Effector memory CD4-positive, alpha-beta T cell (primary cell): Measurements from ENCODE around the gene PRDM8.
A peak's percentile ranks its signal among the peaks of the same experiment; 100 is the strongest.

Experiments used
- DNase-seq, 3 donors: peaks; one replicate each; pipeline ENCODE4 v3.0.0-alpha.2; 2020
- H3K27ac ChIP-seq: 2 replicates; pipeline ENCODE4 v1.7.0; 2013; ENCODE audit warnings: mild to moderate bottlenecking, low read length, moderate library complexity; ENCODE audit not compliant: insufficient read depth, poor library complexity, severe bottlenecking
- H3K27me3 ChIP-seq: replicated peaks from 2 replicates; pipeline ENCODE4 v1.7.0; 2013; ENCODE audit warnings: mild to moderate bottlenecking, low read length; ENCODE audit not compliant: insufficient read depth, control insufficient read depth, poor library complexity, severe bottlenecking
- H3K36me3 ChIP-seq: 2 replicates; pipeline ENCODE4 v1.7.0; 2013; ENCODE audit warnings: mild to moderate bottlenecking, low read length, moderate library complexity; ENCODE audit not compliant: control insufficient read depth, insufficient read depth
- H3K4me1 ChIP-seq: 2 replicates; pipeline ENCODE4 v1.7.0; 2013; ENCODE audit warnings: low read length, mild to moderate bottlenecking; ENCODE audit not compliant: control insufficient read depth, insufficient read depth, poor library complexity, severe bottlenecking
- H3K4me3 ChIP-seq: 2 replicates; pipeline ENCODE4 v1.7.0; 2013; ENCODE audit warnings: low read length, low read depth, mild to moderate bottlenecking; ENCODE audit not compliant: insufficient read depth, poor library complexity, severe bottlenecking
- H3K9me3 ChIP-seq: 2 replicates; pipeline ENCODE4 v1.7.0; 2013; ENCODE audit warnings: mild to moderate bottlenecking, low read length, moderate library complexity; ENCODE audit not compliant: control insufficient read depth

The PRDM8 gene

GRCh38 chr4:80199004-80199560 is 1.8 kb downstream of the PRDM8 start:
- no peak overlapping the region for H3K4me3 ChIP-seq
- H3K9me3 ChIP-seq, result no peaks in the 10 kb centered on the region
- no peak for DNase-seq
- H3K4me1 ChIP-seq, result peaks cover 17% of the 10 kb centered on the region
- H3K27ac ChIP-seq, result no peak overlapping the region
- no peaks in the 10 kb centered on the region for H3K27me3 ChIP-seq
- no peaks in the 10 kb centered on the region for H3K36me3 ChIP-seq

GRCh38 chr4:80199947-80200346 is 2.6 kb downstream of the PRDM8 start:
- H3K27ac ChIP-seq, result no peak overlapping the region
- DNase-seq, result no peak
- H3K27me3 ChIP-seq, result no peaks in the 10 kb centered on the region
- H3K36me3 ChIP-seq, result no peaks in the 10 kb centered on the region
- H3K9me3 ChIP-seq, result no peaks in the 10 kb centered on the region
- H3K4me1 ChIP-seq, result peaks cover 17% of the 10 kb centered on the region
- no peak overlapping the region for H3K4me3 ChIP-seq

GRCh38 chr4:80201252-80202151 is 4.2 kb downstream of the PRDM8 start:
- no peaks in the 10 kb centered on the region for H3K36me3 ChIP-seq
- peak overlapping the region; percentile 86 for H3K27ac ChIP-seq
- peak; percentile 38 to 64 (median 49) for DNase-seq
- H3K9me3 ChIP-seq, result no peaks in the 10 kb centered on the region
- H3K4me1 ChIP-seq, result peaks cover 13% of the 10 kb centered on the region
- H3K4me3 ChIP-seq, result peak overlapping the region; percentile 80
- no peaks in the 10 kb centered on the region for H3K27me3 ChIP-seq

- peak; percentile 64 to 75 (median 69) for DNase-seq
- H3K4me1 ChIP-seq, result peaks cover 6% of the 10 kb centered on the region
- H3K36me3 ChIP-seq, result no peaks in the 10 kb centered on the region
- H3K27ac ChIP-seq, result peak overlapping the region; percentile 86
- peak overlapping the region; percentile 80 for H3K4me3 ChIP-seq
- no peaks in the 10 kb centered on the region for H3K27me3 ChIP-seq
- no peaks in the 10 kb centered on the region for H3K9me3 ChIP-seq
These were observed 4.9 kb downstream of the PRDM8 start for GRCh38 chr4:80202190-80202711.

- H3K27ac ChIP-seq, result peak overlapping the region; percentile 86
- peak overlapping the region; percentile 80 for H3K4me3 ChIP-seq
- H3K36me3 ChIP-seq, result no peaks in the 10 kb centered on the region
- DNase-seq, result peak; percentile 27 to 48 (median 31)
- H3K4me1 ChIP-seq, result peaks cover 6% of the 10 kb centered on the region
- H3K27me3 ChIP-seq, result no peaks in the 10 kb centered on the region
- H3K9me3 ChIP-seq, result no peaks in the 10 kb centered on the region
These were observed 5.6 kb downstream of the PRDM8 start for GRCh38 chr4:80202741-80203553.

GRCh38 chr4:80204433-80205011 is 7.2 kb downstream of the PRDM8 start:
- Histone ChIP-seq H3K36me3 (no peaks in the 10 kb centered on the region), H3K4me3 (no peak overlapping the region), H3K27ac (no peak overlapping the region), H3K9me3 (no peaks in the 10 kb centered on the region), H3K27me3 (no peaks in the 10 kb centered on the region), H3K4me1 (peaks cover 6% of the 10 kb centered on the region)
- no peak for DNase-seq

- Histone ChIP-seq H3K4me1 (peaks cover 6% of the 10 kb centered on the region), H3K27ac (no peak overlapping the region), H3K9me3 (no peaks in the 10 kb centered on the region), H3K27me3 (no peaks in the 10 kb centered on the region), H3K36me3 (no peaks in the 10 kb centered on the region), H3K4me3 (no peak overlapping the region)
- DNase-seq, result no peak
These were observed 8.8 kb downstream of the PRDM8 start for GRCh38 chr4:80206111-80206510.

- peaks cover 1% of the 10 kb centered on the region for H3K4me1 ChIP-seq
- no peaks in the 10 kb centered on the region for H3K9me3 ChIP-seq
- DNase-seq, result no peak
- H3K27ac ChIP-seq, result no peak overlapping the region
- no peak overlapping the region for H3K4me3 ChIP-seq
- H3K27me3 ChIP-seq, result no peaks in the 10 kb centered on the region
- H3K36me3 ChIP-seq, result no peaks in the 10 kb centered on the region
These were observed 9.3 kb downstream of the PRDM8 start for GRCh38 chr4:80206521-80207171.

- DNase-seq, result no peak
- H3K36me3 ChIP-seq, result no peaks in the 10 kb centered on the region
- no peaks in the 10 kb centered on the region for H3K4me1 ChIP-seq
- H3K27ac ChIP-seq, result no peak overlapping the region
- no peaks in the 10 kb centered on the region for H3K9me3 ChIP-seq
- H3K4me3 ChIP-seq, result no peak overlapping the region
- no peaks in the 10 kb centered on the region for H3K27me3 ChIP-seq
These were observed 9.9 kb downstream of the PRDM8 start for GRCh38 chr4:80207172-80207583.
